ENCODE measurements around the gene ZNF324B.

The ZNF324B gene

GRCh38 chr19:58492265-58492664 lies 40.8 kb downstream of the ZNF324B start:
- Histone ChIP-seq H3K27me3 (no peaks in the 10 kb centered on the region), H3K4me3 (no peak overlapping the region), H3K9me3 (no peaks in the 10 kb centered on the region), H3K4me1 (no peaks in the 10 kb centered on the region), H3K27ac (no peak overlapping the region), H3K36me3 (no peaks in the 10 kb centered on the region)
- DNase-seq = no peak
- intact Hi-C loops (cut with DNase I; ENCODE audit: low total_unique reads) = no loop called here
- TF ChIP-seq CTCF (IDR thresholded peaks at IDR 0.05) = no peak

GRCh38 chr19:58497634-58498170 lies 46.3 kb downstream of the ZNF324B start:
- Histone ChIP-seq H3K9me3 (no peaks in the 10 kb centered on the region), H3K4me3 (no peak overlapping the region), H3K27me3 (no peaks in the 10 kb centered on the region), H3K36me3 (no peaks in the 10 kb centered on the region), H3K27ac (no peak overlapping the region), H3K4me1 (peaks cover 0 to 26% (median 16%) of the 10 kb centered on the region in 4 donors)
- no peak for DNase-seq
- intact Hi-C loops (cut with DNase I; ENCODE audit: low total_unique reads) = no loop called here
- TF ChIP-seq CTCF (IDR thresholded peaks at IDR 0.05) = no peak

DNA sequence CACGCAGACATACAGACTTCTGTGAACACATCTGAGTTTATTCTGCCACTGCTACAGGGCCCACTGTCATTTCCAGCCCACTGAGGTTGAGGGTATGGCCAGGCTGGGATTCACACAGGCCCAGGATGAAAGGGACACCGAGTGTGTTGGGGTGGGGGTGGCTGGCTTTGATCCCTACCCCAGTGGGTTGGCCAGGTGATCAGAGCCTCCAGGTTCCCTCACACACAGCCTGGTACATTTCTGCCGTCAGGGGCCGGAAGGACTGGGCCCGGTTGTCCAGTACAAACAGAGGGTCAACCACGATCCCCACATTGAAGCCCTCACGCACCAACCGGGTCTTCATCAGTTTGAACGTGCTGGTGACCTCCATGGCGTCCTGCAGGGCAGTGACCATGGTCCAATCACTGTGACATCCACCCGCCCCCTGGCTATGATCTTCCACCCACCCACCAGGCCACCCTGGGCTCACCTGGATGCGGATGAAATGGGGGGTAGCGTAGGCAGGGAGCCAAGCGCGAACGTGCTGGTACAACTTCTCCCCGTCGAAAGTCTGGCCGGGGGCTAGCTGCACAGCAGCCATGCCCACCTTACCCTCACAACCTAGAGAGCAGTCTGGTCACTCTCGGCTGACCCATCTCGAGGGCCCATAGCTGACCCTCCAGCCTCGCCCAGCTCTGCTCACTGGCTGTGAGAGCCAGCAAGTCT lies 47.0 kb downstream of the ZNF324B start:
- H3K4me3 ChIP-seq = peak overlapping the region; percentile 56 to 67
- H3K36me3 ChIP-seq = no peaks in the 10 kb centered on the region
- intact Hi-C loops (cut with DNase I; ENCODE audit: low total_unique reads) = no loop called here
- no peak for TF ChIP-seq CTCF (IDR thresholded peaks at IDR 0.05)
- H3K27me3 ChIP-seq = no peaks in the 10 kb centered on the region
- DNase-seq = peak in 1 of 2 donors; percentile 73
- peak overlapping the region; percentile 20 to 79 for H3K27ac ChIP-seq
- H3K4me1 ChIP-seq = peaks cover 0 to 26% (median 16%) of the 10 kb centered on the region in 4 donors
- H3K9me3 ChIP-seq = no peaks in the 10 kb centered on the region

- H3K4me1 ChIP-seq = peaks cover 0 to 26% (median 16%) of the 10 kb centered on the region in 4 donors
- H3K4me3 ChIP-seq = peak overlapping the region; percentile 56 to 67
- H3K27ac ChIP-seq = peak overlapping the region; percentile 79 to 80
- H3K27me3 ChIP-seq = no peaks in the 10 kb centered on the region
- intact Hi-C loops (cut with DNase I; ENCODE audit: low total_unique reads) = no loop called here
- peak; percentile 99 to 100 for DNase-seq
- H3K36me3 ChIP-seq = no peaks in the 10 kb centered on the region
- peak; percentile 10 to 43 for TF ChIP-seq CTCF (IDR thresholded peaks at IDR 0.05)
- H3K9me3 ChIP-seq = no peaks in the 10 kb centered on the region
Observed at GRCh38 chr19:58499021-58499927, 47.9 kb downstream of the ZNF324B start.

- DNase-seq = no peak
- Histone ChIP-seq H3K27me3 (no peaks in the 10 kb centered on the region), H3K27ac (no peak overlapping the region), H3K36me3 (no peaks in the 10 kb centered on the region), H3K9me3 (no peaks in the 10 kb centered on the region), H3K4me3 (peak overlapping the region in 1 of 2 donors; percentile 67), H3K4me1 (peaks cover 0 to 26% (median 16%) of the 10 kb centered on the region in 4 donors)
- no peak for TF ChIP-seq CTCF (IDR thresholded peaks at IDR 0.05)
- intact Hi-C loops (cut with DNase I; ENCODE audit: low total_unique reads) = no loop called here
Observed at GRCh38 chr19:58500242-58500641, 48.8 kb downstream of the ZNF324B start.

Data from tibial artery (tissue), 4 donors.